ENCODE results near the gene NMNAT3.

NMNAT3 gene

DNA sequence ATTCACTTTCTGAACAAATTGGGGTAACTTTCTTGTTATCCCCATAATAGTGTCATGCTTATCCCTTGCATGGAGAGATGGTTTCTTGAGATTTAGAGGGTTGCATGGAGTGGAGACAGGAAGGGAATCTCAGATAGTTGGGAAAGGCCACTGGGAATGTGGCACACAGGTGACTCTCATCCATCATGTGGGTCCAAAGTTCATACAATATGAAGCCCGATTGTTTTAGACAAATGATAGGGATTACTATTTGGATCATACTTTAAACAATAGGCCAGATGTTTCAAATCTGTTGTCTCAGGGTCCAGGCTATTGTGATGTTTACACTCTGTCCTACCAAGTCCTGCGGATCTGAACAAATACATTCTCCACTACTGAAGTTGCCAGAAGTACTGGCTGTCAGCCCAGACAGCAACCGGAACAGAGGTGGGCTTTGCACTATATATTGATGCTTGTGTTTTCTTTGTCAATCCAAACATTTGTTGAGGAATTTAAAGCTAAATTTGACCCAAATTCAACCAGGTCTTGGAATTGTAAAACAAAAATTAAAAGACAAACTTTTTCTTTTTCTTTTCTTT lies 39.2 kb upstream of the NMNAT3 start:
- H3K4me1 ChIP-seq (ENCODE audit: insufficient read depth, low read length, severe bottlenecking) = no peaks in the 10 kb centered on the region
- H4K20me1 ChIP-seq (ENCODE audit: insufficient read depth, low read length) = no peaks in the 10 kb centered on the region
- no peak overlapping the region for H3K4me2 ChIP-seq (ENCODE audit: low read length)
- H3K27ac ChIP-seq (ENCODE audit: low read depth, low read length, poor library complexity, severe bottlenecking) = no peak overlapping the region
- no peaks in the 10 kb centered on the region for H3K9me2 ChIP-seq (ENCODE audit: low read depth, low read length)
- H3F3A ChIP-seq (ENCODE audit: insufficient read depth, low read length) = no peaks in the 10 kb centered on the region
- no peak for TF ChIP-seq EZH2 (IDR thresholded peaks at IDR 0.05; ENCODE audit: borderline replicate concordance, low read length)
- TF ChIP-seq, protein P1, sequence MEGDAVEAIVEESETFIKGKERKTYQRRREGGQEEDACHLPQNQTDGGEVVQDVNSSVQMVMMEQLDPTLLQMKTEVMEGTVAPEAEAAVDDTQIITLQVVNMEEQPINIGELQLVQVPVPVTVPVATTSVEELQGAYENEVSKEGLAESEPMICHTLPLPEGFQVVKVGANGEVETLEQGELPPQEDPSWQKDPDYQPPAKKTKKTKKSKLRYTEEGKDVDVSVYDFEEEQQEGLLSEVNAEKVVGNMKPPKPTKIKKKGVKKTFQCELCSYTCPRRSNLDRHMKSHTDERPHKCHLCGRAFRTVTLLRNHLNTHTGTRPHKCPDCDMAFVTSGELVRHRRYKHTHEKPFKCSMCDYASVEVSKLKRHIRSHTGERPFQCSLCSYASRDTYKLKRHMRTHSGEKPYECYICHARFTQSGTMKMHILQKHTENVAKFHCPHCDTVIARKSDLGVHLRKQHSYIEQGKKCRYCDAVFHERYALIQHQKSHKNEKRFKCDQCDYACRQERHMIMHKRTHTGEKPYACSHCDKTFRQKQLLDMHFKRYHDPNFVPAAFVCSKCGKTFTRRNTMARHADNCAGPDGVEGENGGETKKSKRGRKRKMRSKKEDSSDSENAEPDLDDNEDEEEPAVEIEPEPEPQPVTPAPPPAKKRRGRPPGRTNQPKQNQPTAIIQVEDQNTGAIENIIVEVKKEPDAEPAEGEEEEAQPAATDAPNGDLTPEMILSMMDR (IDR thresholded peaks at IDR 0.05; ENCODE audit: low read length) = no peak
- no peak overlapping the region for H2AFZ ChIP-seq (ENCODE audit: low read length)
- no peaks in the 10 kb centered on the region for H3K79me2 ChIP-seq (ENCODE audit: insufficient read depth, low read length)
- no peak overlapping the region for H3K4me3 ChIP-seq (ENCODE audit: low read depth, low read length, poor library complexity, severe bottlenecking)
- no peaks in the 10 kb centered on the region for H3K36me3 ChIP-seq (ENCODE audit: insufficient read depth, low read length)
- no peaks in the 10 kb centered on the region for H3K27me3 ChIP-seq (ENCODE audit: insufficient read depth, low read length)
- no peaks in the 10 kb centered on the region for H3K9me3 ChIP-seq (ENCODE audit: low read length)
- no peak overlapping the region for H3K9ac ChIP-seq (ENCODE audit: low read length)

- no peak overlapping the region for H3K27ac ChIP-seq (ENCODE audit: low read depth, low read length, poor library complexity, severe bottlenecking)
- no peak overlapping the region for H3K4me2 ChIP-seq (ENCODE audit: low read length)
- H4K20me1 ChIP-seq (ENCODE audit: insufficient read depth, low read length) = no peaks in the 10 kb centered on the region
- H3F3A ChIP-seq (ENCODE audit: insufficient read depth, low read length) = no peaks in the 10 kb centered on the region
- H3K9me2 ChIP-seq (ENCODE audit: low read depth, low read length) = no peaks in the 10 kb centered on the region
- H3K4me3 ChIP-seq (ENCODE audit: low read depth, low read length, poor library complexity, severe bottlenecking) = no peak overlapping the region
- no peaks in the 10 kb centered on the region for H3K79me2 ChIP-seq (ENCODE audit: insufficient read depth, low read length)
- H3K9ac ChIP-seq (ENCODE audit: low read length) = no peak overlapping the region
- H3K9me3 ChIP-seq (ENCODE audit: low read length) = no peaks in the 10 kb centered on the region
- H3K4me1 ChIP-seq (ENCODE audit: insufficient read depth, low read length, severe bottlenecking) = no peaks in the 10 kb centered on the region
- no peaks in the 10 kb centered on the region for H3K36me3 ChIP-seq (ENCODE audit: insufficient read depth, low read length)
- H3K27me3 ChIP-seq (ENCODE audit: insufficient read depth, low read length) = no peaks in the 10 kb centered on the region
- TF ChIP-seq, protein P1 (IDR thresholded peaks at IDR 0.05; ENCODE audit: low read length) = no peak
- TF ChIP-seq EZH2 (IDR thresholded peaks at IDR 0.05; ENCODE audit: borderline replicate concordance, low read length) = no peak
- no peak overlapping the region for H2AFZ ChIP-seq (ENCODE audit: low read length)
Observed at GRCh38 chr3:139715743-139716360, 38.1 kb upstream of the NMNAT3 start.

- H3K4me3 ChIP-seq (ENCODE audit: low read depth, low read length, poor library complexity, severe bottlenecking) = no peak overlapping the region
- H3K9me3 ChIP-seq (ENCODE audit: low read length) = no peaks in the 10 kb centered on the region
- no peaks in the 10 kb centered on the region for H4K20me1 ChIP-seq (ENCODE audit: insufficient read depth, low read length)
- no peaks in the 10 kb centered on the region for H3K4me1 ChIP-seq (ENCODE audit: insufficient read depth, low read length, severe bottlenecking)
- TF ChIP-seq EZH2 (IDR thresholded peaks at IDR 0.05; ENCODE audit: borderline replicate concordance, low read length) = no peak
- TF ChIP-seq, protein P1 (IDR thresholded peaks at IDR 0.05; ENCODE audit: low read length) = no peak
- no peak overlapping the region for H3K9ac ChIP-seq (ENCODE audit: low read length)
- H3F3A ChIP-seq (ENCODE audit: insufficient read depth, low read length) = no peaks in the 10 kb centered on the region
- no peaks in the 10 kb centered on the region for H3K79me2 ChIP-seq (ENCODE audit: insufficient read depth, low read length)
- no peak overlapping the region for H3K27ac ChIP-seq (ENCODE audit: low read depth, low read length, poor library complexity, severe bottlenecking)
- no peaks in the 10 kb centered on the region for H3K9me2 ChIP-seq (ENCODE audit: low read depth, low read length)
- H2AFZ ChIP-seq (ENCODE audit: low read length) = no peak overlapping the region
- no peak overlapping the region for H3K4me2 ChIP-seq (ENCODE audit: low read length)
- H3K36me3 ChIP-seq (ENCODE audit: insufficient read depth, low read length) = no peaks in the 10 kb centered on the region
- H3K27me3 ChIP-seq (ENCODE audit: insufficient read depth, low read length) = no peaks in the 10 kb centered on the region
Observed at GRCh38 chr3:139715166-139715565, 37.4 kb upstream of the NMNAT3 start.

Data from OCI-LY1 (cell line).